ENCODE measurements around the gene ANO2. TPM values are rescaled to one million over a fixed set of nuclear protein-coding genes. Genes with fewer than 3 reads are reported as not detected.

ANO2 gene
- total RNA-seq, 1 donor from 2014 or later, result 2.6 TPM

DNA sequence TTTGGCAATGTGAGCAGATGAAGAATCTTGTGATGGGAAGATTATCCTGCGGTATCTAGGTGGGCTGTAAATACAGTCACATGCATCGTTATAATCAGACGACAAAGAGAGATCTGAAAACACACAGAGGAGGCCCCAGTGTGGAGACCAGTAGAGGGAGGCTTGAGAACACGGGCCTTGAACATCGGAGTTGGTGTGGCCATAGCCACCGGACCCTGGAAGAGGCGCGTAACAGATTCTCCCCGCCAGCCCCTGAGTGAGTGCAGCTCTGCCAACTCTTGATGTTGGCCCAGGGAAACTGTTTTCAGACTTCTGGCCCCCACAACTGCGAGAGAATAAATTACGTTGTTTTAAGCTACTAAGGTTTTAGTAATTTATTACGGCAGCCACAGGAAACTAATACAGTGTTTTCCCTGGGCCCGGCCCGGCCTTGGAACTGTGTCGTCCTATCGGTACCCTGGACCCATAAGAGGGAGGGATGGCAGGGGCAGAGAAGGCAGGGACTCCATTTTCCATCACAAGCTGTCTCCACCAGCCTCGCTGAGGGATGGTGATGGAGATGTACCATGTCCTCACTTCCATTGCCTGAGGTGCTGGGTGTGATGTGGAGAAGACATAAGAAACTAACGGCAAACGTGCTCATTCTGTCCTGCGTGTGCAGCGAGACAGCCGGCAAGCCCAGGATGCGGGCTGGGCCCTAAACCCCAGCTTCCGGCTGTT, 421.5 kb downstream of the ANO2 start:
- no peak overlapping the region for H3K27ac Mint-ChIP-seq
- H3K9me3 Mint-ChIP-seq, result no peaks in the 10 kb centered on the region
- H3K27me3 Mint-ChIP-seq, result peaks cover 7% of the 10 kb centered on the region
- peaks cover 4% of the 10 kb centered on the region for H3K4me1 Mint-ChIP-seq (ENCODE audit: unreplicated experiment)
- TF ChIP-seq, protein P1, sequence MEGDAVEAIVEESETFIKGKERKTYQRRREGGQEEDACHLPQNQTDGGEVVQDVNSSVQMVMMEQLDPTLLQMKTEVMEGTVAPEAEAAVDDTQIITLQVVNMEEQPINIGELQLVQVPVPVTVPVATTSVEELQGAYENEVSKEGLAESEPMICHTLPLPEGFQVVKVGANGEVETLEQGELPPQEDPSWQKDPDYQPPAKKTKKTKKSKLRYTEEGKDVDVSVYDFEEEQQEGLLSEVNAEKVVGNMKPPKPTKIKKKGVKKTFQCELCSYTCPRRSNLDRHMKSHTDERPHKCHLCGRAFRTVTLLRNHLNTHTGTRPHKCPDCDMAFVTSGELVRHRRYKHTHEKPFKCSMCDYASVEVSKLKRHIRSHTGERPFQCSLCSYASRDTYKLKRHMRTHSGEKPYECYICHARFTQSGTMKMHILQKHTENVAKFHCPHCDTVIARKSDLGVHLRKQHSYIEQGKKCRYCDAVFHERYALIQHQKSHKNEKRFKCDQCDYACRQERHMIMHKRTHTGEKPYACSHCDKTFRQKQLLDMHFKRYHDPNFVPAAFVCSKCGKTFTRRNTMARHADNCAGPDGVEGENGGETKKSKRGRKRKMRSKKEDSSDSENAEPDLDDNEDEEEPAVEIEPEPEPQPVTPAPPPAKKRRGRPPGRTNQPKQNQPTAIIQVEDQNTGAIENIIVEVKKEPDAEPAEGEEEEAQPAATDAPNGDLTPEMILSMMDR (conservative IDR thresholded peaks at IDR 0.05), result no peak
- no peak overlapping the region for H3K4me3 Mint-ChIP-seq
- H3K36me3 Mint-ChIP-seq, result no peaks in the 10 kb centered on the region
- DNase-seq (ENCODE audit: extremely low spot score, unreplicated experiment), result no peak

DNA sequence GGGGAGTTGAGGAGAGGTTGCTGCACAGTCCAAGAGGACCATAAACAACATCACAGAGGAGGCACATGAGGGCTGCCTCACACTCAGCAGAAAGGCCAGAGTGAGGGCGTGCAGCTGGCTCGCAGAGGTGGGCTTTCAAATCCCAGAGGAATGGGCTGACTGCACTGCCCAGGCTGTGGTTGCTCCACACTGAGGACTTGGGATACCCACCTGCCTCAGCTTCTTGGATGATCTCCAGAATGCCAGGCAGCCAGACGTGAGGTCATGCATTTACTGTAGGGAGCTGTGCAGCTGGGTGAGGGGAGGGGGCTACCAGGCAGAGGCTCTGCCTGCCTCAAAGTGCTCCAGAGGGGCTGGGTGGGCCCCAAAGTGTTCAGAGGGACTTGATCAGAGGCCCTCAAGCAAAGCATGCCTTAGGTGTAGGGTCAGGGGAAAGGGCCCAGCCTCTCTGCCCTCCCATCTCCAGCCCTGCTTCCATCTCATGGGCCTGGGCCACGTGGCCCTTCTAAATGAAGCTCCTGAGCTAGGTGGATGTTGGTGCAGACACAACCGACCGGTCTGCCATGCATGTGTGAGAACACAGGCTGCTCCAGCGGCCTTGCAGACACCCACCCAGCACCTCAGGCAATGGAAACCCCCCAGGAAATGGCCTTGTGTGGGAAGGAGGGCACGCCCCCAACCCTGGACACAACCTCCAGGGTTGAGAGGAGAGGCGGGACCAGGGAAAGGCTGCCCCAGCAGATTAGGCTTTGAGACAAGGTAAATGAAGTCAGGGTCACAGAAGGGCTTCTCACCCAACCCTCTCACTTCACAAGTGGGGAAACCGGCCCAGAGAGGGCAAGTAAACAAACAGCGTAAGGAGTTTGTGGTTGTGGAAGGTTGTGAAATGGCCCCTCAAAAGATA, 422.4 kb downstream of the ANO2 start:
- no peak for DNase-seq (ENCODE audit: extremely low spot score, unreplicated experiment)
- Mint-ChIP-seq H3K4me3 (no peak overlapping the region), H3K27me3 (peaks cover 7% of the 10 kb centered on the region), H3K4me1 (ENCODE audit: unreplicated experiment) (peaks cover 4% of the 10 kb centered on the region), H3K36me3 (no peaks in the 10 kb centered on the region), H3K9me3 (no peaks in the 10 kb centered on the region), H3K27ac (no peak overlapping the region)
- TF ChIP-seq, protein P1 (conservative IDR thresholded peaks at IDR 0.05), result no peak

DNA sequence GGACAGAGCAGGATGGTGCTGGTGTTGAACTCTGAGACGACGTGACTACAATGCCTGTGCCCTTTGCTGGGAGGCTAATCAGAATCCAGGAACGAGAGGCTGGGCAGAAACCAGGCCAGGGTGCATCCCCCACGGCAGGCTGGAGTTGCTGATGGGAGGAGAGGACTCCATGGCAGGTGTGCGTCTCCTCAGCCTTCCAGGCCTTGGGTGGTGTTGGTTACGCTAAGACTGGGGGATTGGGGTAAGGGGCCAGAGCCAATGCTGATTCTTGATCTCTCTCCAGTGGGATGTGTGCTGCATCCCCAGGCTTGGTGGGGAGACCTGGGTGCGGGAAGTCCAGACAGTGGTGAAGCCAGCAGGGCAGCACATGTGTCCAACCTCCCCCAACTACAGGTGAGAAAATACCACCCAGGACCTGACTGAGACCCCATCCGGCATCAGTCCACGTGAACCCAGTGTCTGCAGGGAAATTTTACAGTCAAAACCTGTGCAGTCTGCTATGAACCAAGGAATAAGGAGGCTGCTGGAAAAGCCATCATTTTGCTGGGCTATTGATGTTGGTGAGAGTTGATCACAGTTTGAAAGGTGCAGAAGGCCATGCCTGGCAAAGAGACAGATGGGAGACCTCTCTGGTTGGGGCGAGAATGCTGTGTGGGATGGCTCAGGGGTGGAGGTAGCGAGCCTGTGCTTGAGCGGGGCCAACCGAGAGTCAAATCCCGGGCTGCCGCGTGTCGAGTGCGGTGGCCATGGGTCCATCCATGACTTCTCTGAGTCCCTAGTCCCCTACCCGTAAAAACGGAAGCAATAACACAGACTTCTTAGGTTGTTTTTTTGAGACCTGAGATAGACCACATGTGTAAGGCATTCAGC, 423.4 kb downstream of the ANO2 start:
- Mint-ChIP-seq H3K27me3 (peaks cover 7% of the 10 kb centered on the region), H3K9me3 (no peaks in the 10 kb centered on the region), H3K4me1 (ENCODE audit: unreplicated experiment) (peaks cover 4% of the 10 kb centered on the region), H3K27ac (no peak overlapping the region), H3K4me3 (no peak overlapping the region), H3K36me3 (no peaks in the 10 kb centered on the region)
- TF ChIP-seq, protein P1 (conservative IDR thresholded peaks at IDR 0.05), result no peak
- no peak for DNase-seq (ENCODE audit: extremely low spot score, unreplicated experiment)

DNA sequence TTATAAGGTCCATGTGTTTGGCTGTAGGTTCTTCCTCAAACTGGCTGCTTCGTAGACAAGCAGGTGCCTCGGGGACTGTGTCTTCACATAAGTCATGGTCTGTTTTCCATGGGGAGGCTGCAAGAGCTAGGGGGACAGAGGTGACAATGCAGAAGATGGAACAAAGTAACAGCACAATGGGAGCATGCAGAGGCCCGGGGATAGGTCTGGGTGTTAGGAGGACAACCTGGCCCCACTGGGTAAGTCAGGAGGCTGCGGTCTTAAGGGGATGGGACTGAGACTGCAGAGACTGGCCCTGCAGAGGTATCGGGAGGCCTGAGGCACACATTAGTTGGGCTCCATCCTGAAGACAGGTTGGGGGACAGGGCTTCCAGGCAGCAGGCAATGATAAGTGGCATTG, 424.2 kb downstream of the ANO2 start:
- DNase-seq (ENCODE audit: extremely low spot score, unreplicated experiment), result no peak
- peaks cover 4% of the 10 kb centered on the region for H3K4me1 Mint-ChIP-seq (ENCODE audit: unreplicated experiment)
- peaks cover 7% of the 10 kb centered on the region for H3K27me3 Mint-ChIP-seq
- no peak overlapping the region for H3K4me3 Mint-ChIP-seq
- H3K36me3 Mint-ChIP-seq, result no peaks in the 10 kb centered on the region
- no peak overlapping the region for H3K27ac Mint-ChIP-seq
- TF ChIP-seq, protein P1 (conservative IDR thresholded peaks at IDR 0.05), result no peak
- no peaks in the 10 kb centered on the region for H3K9me3 Mint-ChIP-seq

DNA sequence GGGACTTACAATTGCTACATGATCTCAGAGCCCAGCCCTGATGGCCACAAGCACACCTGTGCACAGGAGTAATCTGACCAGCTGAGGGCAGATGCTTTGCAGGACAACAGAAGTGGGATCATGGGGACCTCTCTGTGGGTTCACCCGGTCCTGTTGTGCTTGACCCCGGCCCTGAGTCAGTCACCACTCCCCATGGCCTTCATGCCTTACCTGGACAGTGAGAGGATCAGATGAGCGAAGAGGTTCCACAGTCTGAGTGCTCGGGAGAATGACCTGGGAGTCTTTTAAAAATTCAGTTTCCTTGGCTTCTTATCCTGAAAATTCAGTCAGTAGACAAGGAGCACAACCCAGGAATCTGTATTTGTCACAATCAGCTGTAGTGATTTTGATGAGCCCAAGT, 425.0 kb downstream of the ANO2 start:
- Mint-ChIP-seq H3K27ac (no peak overlapping the region), H3K36me3 (peaks cover 5% of the 10 kb centered on the region), H3K4me1 (ENCODE audit: unreplicated experiment) (peaks cover 4% of the 10 kb centered on the region), H3K9me3 (no peaks in the 10 kb centered on the region), H3K27me3 (peaks cover 12% of the 10 kb centered on the region), H3K4me3 (no peak overlapping the region)
- DNase-seq (ENCODE audit: extremely low spot score, unreplicated experiment), result no peak
- TF ChIP-seq, protein P1 (conservative IDR thresholded peaks at IDR 0.05), result no peak

Measured in type B pancreatic cell (in vitro differentiated cells).